Endothelial cell of coronary artery (primary cell): ENCODE results near the gene CGB5. TPM values are rescaled to one million over a fixed set of nuclear protein-coding genes. Genes with fewer than 3 reads are reported as not detected.

Experiments used
- total RNA-seq: library from RNA; depleted of rRNA; stranded (reverse); fragments of >200 nt; gene quantifications from 2 replicates; pipeline ENCODE4 v1.2.3, GENCODE V29; 2014

The CGB5 gene
- total RNA-seq = not detected in 2 replicates

GRCh38 chr19:49043548-49043947 is at the start of gene CGB5:
TSS of gene CGB5 (plus strand) at chr19:49043848. CDS start at chr19:49044210, 362 bp downstream.

GRCh38 chr19:49017041-49017665 is 26.5 kb upstream of the CGB5 start, which contains the start of gene LHB:
TSS of gene LHB (minus strand) at chr19:49017091. CDS start at chr19:49017081, 10 bp downstream.

DNA sequence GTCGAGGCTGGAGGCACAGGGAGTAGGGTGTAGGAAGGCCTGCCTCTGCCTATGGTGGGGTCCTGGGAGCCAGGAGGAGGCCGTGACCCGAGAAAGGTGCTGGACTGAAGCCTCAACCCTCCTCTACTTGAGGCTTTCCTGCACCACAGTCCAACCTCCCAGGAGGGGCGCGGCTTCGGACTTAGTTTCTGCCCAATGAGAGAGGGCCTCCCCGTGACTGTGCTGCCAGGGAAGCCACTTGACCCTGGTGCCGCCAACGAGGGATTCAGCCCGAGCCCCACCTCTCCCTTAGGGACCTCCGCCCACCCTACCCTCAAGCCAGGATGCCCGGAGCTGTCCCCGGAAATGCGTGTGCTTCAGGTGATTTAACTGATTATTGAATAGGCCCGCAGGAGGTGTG is 19.4 kb upstream of the CGB5 start, which contains the start of gene CGB3:
Gene CGB3 (minus strand): TSS at position 101 of the 400 bp plus-strand sequence. CDS start 362 bp downstream, outside the sequence.

DNA sequence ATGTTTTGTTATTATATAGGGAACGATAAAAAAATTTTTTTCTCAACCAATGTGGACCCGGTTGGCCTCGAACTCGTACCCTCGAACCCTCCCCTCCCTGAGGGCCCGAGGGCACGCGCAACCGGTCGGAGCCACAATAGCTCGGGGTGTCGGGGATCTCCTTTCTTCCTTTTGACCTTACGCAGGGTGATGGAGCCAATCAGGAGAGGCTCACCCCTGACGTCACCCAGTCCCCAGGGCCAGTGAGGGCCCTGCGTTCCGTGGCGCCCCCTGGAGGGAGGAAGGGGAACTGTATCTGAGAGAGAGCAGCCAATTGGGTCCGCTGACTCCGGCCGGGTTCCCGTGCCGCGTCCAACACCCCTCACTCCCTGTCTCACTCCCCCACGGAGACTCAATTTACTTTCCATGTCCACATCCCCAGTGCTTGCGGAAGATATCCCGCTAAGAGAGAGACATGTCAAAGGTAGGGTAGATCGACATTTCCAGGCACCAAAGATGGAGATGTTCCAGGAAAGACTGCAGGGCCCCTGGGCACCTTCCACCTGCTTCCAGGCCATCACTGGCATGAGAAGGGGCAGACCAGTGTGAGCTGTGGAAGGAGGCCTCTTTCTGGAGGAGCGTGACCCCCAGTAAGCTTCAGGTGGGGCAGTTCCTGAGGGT is 11.9 kb upstream of the CGB5 start, which contains the start of gene CGB2:
Gene CGB2 (plus strand): TSS at position 249 of the 660 bp plus-strand sequence. CDS start 206 bp downstream, at position 455.

DNA sequence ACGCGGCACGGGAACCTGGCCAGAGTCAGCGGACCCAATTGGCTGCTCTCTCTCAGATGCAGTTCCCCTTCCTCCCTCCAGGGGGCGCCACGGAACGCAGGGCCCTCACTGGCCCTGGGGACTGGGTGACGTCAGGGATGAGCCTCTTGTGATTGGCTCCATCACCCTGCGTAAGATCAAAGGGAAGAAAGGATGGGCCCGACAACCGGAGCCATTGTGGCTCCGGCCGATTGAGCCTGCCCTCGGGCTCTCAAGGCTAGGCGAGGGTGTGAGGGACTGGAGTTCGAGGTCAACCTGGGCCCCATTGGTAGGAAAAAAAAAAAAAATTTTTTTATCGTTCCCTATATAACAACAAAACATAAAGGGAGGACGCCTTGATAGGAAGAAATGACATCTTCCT is 6.8 kb upstream of the CGB5 start, which contains the start of gene CGB1:
Gene CGB1 (minus strand): TSS at position 81 of the 400 bp plus-strand sequence. CDS start 184 bp downstream, outside the sequence.

DNA sequence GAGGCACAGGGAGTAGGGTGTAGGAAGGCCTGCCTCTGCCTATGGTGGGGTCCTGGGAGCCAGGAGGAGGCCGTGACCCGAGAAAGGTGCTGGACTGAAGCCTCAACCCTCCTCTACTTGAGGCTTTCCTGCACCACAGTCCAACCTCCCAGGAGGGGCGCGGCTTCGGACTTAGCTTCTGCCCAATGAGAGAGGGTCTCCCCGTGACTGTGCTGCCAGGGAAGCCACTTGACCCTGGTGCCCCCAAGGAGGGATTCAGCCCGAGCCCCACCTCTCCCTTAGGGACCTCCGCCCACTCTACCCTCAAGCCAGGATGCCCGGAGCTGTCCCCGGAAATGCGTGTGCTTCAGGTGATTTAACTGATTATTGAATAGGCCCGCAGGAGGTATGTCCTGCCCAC is 5.4 kb downstream of the CGB5 start, which contains the start of gene CGB8:
Gene CGB8 (minus strand): TSS at position 101 of the 400 bp plus-strand sequence. CDS start 372 bp downstream, outside the sequence.

DNA sequence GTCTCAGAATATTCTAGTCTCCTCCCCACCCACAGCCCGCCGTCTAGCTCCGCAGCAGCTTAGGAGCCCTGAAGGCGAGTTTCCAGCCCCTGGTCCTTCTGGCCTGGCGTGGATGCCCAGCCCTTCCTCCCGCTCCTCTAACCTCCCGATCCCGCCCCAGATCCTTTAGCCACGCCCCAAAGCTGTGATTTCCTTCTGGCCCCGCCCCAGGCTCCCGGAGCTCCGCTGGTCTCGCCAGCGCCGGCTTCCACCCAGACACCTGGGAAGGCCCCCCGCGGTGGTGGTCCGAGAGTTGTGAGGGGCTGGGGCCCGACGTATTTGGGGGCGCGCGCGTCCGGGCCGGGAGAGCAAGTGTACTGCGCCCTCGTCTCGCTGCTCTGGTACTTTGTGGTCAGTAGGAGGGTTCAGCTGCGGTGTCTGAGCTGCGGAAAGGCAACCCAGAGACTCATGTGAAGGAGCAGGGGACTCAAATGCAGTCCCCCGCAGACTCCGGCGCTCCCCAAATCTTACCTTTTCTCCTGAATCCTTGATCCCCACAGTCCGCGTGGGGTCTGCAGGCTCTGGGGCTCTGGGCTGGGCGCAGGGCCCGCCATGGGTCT is 14.1 kb downstream of the CGB5 start, which contains the start of gene CGB7:
Gene CGB7 (minus strand): TSS at position 114 of the 599 bp plus-strand sequence. CDS start 2,374 bp downstream, outside the sequence.

GRCh38 chr19:49064768-49065611 is 21.3 kb downstream of the CGB5 start, which contains the start of gene NTF4:
TSS of gene NTF4 (minus strand) at chr19:49064818. CDS start at chr19:49061997, 2,821 bp downstream.

GRCh38 chr19:49085020-49085867 is 41.6 kb downstream of the CGB5 start, which contains the start of gene SNRNP70:
TSS of gene SNRNP70 (plus strand) at chr19:49085451. CDS start at chr19:49086415, 964 bp downstream.

Other genes with a start within 250 kb of the CGB5 start
- gene BCAT2, start 232.8 kb upstream of the CGB5 start, total RNA-seq = 36.6 and 36.9 TPM in 2 replicates
- gene HSD17B14, start 207.4 kb upstream of the CGB5 start, total RNA-seq = 4.6 and 4.9 TPM in 2 replicates
- gene PLEKHA4, start 175.2 kb upstream of the CGB5 start, total RNA-seq = 1.2 and 3.2 TPM in 2 replicates
- gene PPP1R15A, start 171.4 kb upstream of the CGB5 start, total RNA-seq = 29.1 and 32.7 TPM in 2 replicates
- gene TULP2, start 145.1 kb upstream of the CGB5 start, total RNA-seq = not detected in 2 replicates
- 112 and 148 TPM in 2 replicates for gene NUCB1, start 143.5 kb upstream of the CGB5 start, total RNA-seq
- gene DHDH, start 110.1 kb upstream of the CGB5 start, total RNA-seq = 0.18 TPM in 1 of 2 replicates, not detected in the other
- gene BAX, start 89.0 kb upstream of the CGB5 start, total RNA-seq = 143 and 157 TPM in 2 replicates
- gene FTL, start 78.5 kb upstream of the CGB5 start, total RNA-seq = 714 and 907 TPM in 2 replicates
- gene GYS1, start 50.5 kb upstream of the CGB5 start, total RNA-seq = 27.3 and 31.8 TPM in 2 replicates
- gene RUVBL2, start 50.0 kb upstream of the CGB5 start, total RNA-seq = 261 and 328 TPM in 2 replicates
- gene LHB, start 26.8 kb upstream of the CGB5 start, total RNA-seq = 0.19 TPM in 1 of 2 replicates, not detected in the other
- not detected in 2 replicates for gene CGB3, start 19.5 kb upstream of the CGB5 start, total RNA-seq
- 0.19 TPM in 1 of 2 replicates, not detected in the other for gene CGB2, start 12.0 kb upstream of the CGB5 start, total RNA-seq
- not detected in 2 replicates for gene CGB1, start 7.0 kb upstream of the CGB5 start, total RNA-seq
- not detected in 2 replicates for gene CGB8, start 5.3 kb downstream of the CGB5 start, total RNA-seq
- 0.09 TPM in 2 replicates for gene CGB7, start 13.9 kb downstream of the CGB5 start, total RNA-seq
- gene NTF4, start 21.0 kb downstream of the CGB5 start, total RNA-seq = not detected in 2 replicates
- gene KCNA7, start 28.9 kb downstream of the CGB5 start, total RNA-seq = not detected in 2 replicates
- gene SNRNP70, start 41.6 kb downstream of the CGB5 start, total RNA-seq = 181 and 227 TPM in 2 replicates
- gene LIN7B, start 70.5 kb downstream of the CGB5 start, total RNA-seq = 2.1 and 4.7 TPM in 2 replicates
- 0.28 and 0.63 TPM in 2 replicates for gene C19orf73, start 75.3 kb downstream of the CGB5 start, total RNA-seq
- gene PPFIA3, start 75.7 kb downstream of the CGB5 start, total RNA-seq = 3.2 and 4.2 TPM in 2 replicates
- gene HRC, start 111.5 kb downstream of the CGB5 start, total RNA-seq = not detected in 2 replicates
- 15.0 and 17.3 TPM in 2 replicates for gene TRPM4, start 113.9 kb downstream of the CGB5 start, total RNA-seq